ENCODE results near the gene MATN3. TPM values are rescaled to one million over a fixed set of nuclear protein-coding genes. Genes with fewer than 3 reads are reported as not detected.
A peak's percentile ranks its signal among the peaks of the same experiment; 100 is the strongest.

Gene MATN3
- total and polyA plus RNA-seq, 5 experiments from 2014 or later, result not detected

DNA sequence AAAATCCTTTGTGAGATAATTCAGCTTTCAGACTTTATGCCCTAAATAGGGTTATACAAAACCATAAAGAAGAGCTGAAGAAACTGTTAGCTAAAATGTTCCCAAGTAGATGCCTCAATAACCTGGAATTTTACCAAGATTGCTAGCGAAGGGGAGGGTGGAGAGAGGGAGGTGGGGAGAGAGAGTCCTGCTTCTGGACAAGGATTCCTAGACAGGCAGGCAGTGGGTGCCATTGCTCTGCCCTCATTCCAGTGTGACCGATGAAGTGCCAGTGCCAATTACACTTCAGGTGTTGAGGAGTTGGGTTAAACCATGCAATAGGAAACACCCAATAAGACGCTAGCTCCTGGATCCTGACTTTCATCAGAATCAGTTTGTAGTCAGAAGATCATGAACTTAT, 20.9 kb upstream of the MATN3 start:
- no peak overlapping the region for H3K4me3 Mint-ChIP-seq
- POLR2A ChIA-PET, result no interaction called here
- H3K9me3 Mint-ChIP-seq, result peaks cover 0 to 14% (median 0%) of the 10 kb centered on the region in 9 donors

GRCh38 chr2:20030224-20030623, 17.8 kb upstream of the MATN3 start:
- Mint-ChIP-seq H3K4me1 (peaks cover 0 to 4% (median 0%) of the 10 kb centered on the region in 4 donors), H3K4me3 (no peak overlapping the region), H3K36me3 (peaks cover 42 to 75% (median 57%) of the 10 kb centered on the region in 3 donors), H3K27ac (peak overlapping the region in 1 of 10 donors; percentile 36), H3K27me3 (no peaks in the 10 kb centered on the region), H3K9me3 (peaks cover 0 to 16% (median 0%) of the 10 kb centered on the region in 9 donors)
- POLR2A ChIA-PET, result no interaction called here
- no peak for DNase-seq
- no peak for ATAC-seq

More for the DNA sequence above, 20.9 kb upstream of the MATN3 start:
- Mint-ChIP-seq H3K4me1 (peaks cover 8 to 14% (median 10%) of the 10 kb centered on the region in 4 donors), H3K27ac (no peak overlapping the region), H3K27me3 (no peaks in the 10 kb centered on the region), H3K36me3 (peaks cover 59 to 98% (median 62%) of the 10 kb centered on the region in 3 donors)
- no peak for DNase-seq
- ATAC-seq, result no peak

- no peak overlapping the region for H3K4me3 Mint-ChIP-seq
- ATAC-seq (no peak), DNase-seq (no peak)
- H3K4me1 Mint-ChIP-seq, result peaks cover 0 to 4% (median 0%) of the 10 kb centered on the region in 4 donors
- H3K27me3 Mint-ChIP-seq, result no peaks in the 10 kb centered on the region
- peaks cover 0 to 20% (median 4%) of the 10 kb centered on the region in 9 donors for H3K9me3 Mint-ChIP-seq
- no peak overlapping the region for H3K27ac Mint-ChIP-seq
- POLR2A ChIA-PET, result no interaction called here
- H3K36me3 Mint-ChIP-seq, result peaks cover 43 to 51% (median 49%) of the 10 kb centered on the region in 3 donors
Observed at GRCh38 chr2:20027705-20028434, 15.4 kb upstream of the MATN3 start.

DNA sequence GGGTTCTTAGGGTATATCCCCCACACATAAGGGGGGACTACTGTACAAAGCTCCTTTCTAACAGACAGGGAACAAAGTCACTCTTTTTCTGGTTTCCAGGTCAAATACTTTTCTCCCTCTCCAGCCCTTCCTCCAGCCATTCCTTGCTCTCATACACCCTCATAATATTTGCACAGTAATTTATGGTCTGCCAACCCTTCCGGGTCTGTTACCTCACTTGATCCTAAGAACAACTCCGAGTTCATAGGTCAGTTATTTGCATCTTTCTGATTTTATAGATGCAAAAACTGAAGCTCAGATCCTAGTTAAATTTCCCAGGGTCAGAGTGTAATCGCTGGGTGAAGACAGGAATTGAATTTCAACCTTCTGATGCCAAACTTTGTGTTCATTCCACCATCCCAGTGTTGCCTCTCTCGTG, 14.8 kb upstream of the MATN3 start:
- peaks cover 40 to 45% (median 43%) of the 10 kb centered on the region in 3 donors for H3K36me3 Mint-ChIP-seq
- H3K4me3 Mint-ChIP-seq, result no peak overlapping the region
- peaks cover 0 to 26% (median 8%) of the 10 kb centered on the region in 9 donors for H3K9me3 Mint-ChIP-seq
- POLR2A ChIA-PET, result no interaction called here
- no peak for DNase-seq
- no peak for ATAC-seq
- H3K27ac Mint-ChIP-seq, result no peak overlapping the region
- peaks cover 0 to 4% (median 0%) of the 10 kb centered on the region in 4 donors for H3K4me1 Mint-ChIP-seq
- H3K27me3 Mint-ChIP-seq, result no peaks in the 10 kb centered on the region

GRCh38 chr2:20025065-20025786, 12.8 kb upstream of the MATN3 start:
- Mint-ChIP-seq H3K27me3 (no peaks in the 10 kb centered on the region), H3K4me3 (no peak overlapping the region), H3K36me3 (peaks cover 26 to 42% (median 35%) of the 10 kb centered on the region in 3 donors), H3K9me3 (peaks cover 5 to 42% (median 21%) of the 10 kb centered on the region in 9 donors), H3K27ac (no peak overlapping the region), H3K4me1 (peaks cover 0 to 1% (median 0%) of the 10 kb centered on the region in 4 donors)
- ATAC-seq, result no peak
- POLR2A ChIA-PET, result no interaction called here
- no peak for DNase-seq

DNA sequence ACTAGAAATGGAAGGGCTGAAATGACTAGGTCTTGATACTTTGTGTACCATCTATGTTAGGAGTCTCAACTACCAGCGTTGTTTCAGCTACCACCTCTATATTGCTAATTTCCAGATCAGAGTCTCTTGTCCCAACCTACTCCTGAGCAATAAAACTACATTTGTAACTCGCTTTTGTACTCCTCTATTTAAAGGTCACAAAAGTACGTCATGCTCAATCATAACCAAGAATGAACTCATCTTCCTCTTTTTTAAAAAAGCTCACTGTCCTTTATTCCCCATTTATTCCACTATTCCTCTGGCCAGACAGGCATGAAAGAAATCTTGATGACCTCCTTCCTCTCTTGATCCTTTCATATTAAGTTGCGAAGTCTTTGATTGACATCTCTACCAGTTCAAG, 11.2 kb upstream of the MATN3 start:
- Mint-ChIP-seq H3K36me3 (peaks cover 11 to 31% (median 21%) of the 10 kb centered on the region in 3 donors), H3K4me3 (no peak overlapping the region), H3K27me3 (no peaks in the 10 kb centered on the region), H3K9me3 (peaks cover 6 to 45% (median 21%) of the 10 kb centered on the region in 9 donors), H3K27ac (no peak overlapping the region), H3K4me1 (no peaks in the 10 kb centered on the region)
- POLR2A ChIA-PET, result no interaction called here
- ATAC-seq, result no peak
- DNase-seq, result no peak

GRCh38 chr2:20021405-20022009, 9.0 kb upstream of the MATN3 start:
- ATAC-seq (no peak), DNase-seq (no peak)
- peaks cover 6 to 40% (median 21%) of the 10 kb centered on the region in 9 donors for H3K9me3 Mint-ChIP-seq
- no peak overlapping the region for H3K4me3 Mint-ChIP-seq
- no peaks in the 10 kb centered on the region for H3K27me3 Mint-ChIP-seq
- no peak overlapping the region for H3K27ac Mint-ChIP-seq
- H3K4me1 Mint-ChIP-seq, result no peaks in the 10 kb centered on the region
- POLR2A ChIA-PET, result no interaction called here
- peaks cover 0 to 26% (median 9%) of the 10 kb centered on the region in 3 donors for H3K36me3 Mint-ChIP-seq

DNA sequence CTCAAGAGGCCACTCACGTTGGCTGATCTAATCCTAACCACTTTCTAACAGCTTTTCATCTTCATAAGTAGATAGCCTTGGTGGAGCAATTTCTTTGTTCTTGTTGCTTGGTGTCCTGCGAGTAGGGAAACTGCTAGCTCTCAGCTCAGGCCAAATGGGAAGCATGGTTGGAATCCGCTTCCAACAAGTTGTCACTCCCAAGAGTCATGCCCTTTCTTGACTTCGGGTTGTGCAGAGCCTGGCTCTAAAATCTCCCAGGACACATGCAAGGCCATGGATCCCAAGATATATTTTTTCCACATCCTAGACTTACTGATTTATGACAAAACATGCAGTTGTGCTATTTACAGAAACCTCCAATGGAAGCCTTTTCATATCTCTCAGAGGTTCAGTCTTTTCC, 7.3 kb upstream of the MATN3 start:
- H3K27ac Mint-ChIP-seq, result no peak overlapping the region
- DNase-seq (no peak), ATAC-seq (no peak)
- no peak overlapping the region for H3K4me3 Mint-ChIP-seq
- H3K36me3 Mint-ChIP-seq, result peaks cover 0 to 26% (median 9%) of the 10 kb centered on the region in 3 donors
- H3K27me3 Mint-ChIP-seq, result peaks cover 0 to 7% (median 2%) of the 10 kb centered on the region in 5 donors
- POLR2A ChIA-PET, result no interaction called here
- H3K4me1 Mint-ChIP-seq, result no peaks in the 10 kb centered on the region
- H3K9me3 Mint-ChIP-seq, result peaks cover 6 to 40% (median 21%) of the 10 kb centered on the region in 9 donors

GRCh38 chr2:20018601-20019152, 6.2 kb upstream of the MATN3 start:
- POLR2A ChIA-PET, result no interaction called here
- no peaks in the 10 kb centered on the region for H3K4me1 Mint-ChIP-seq
- H3K27me3 Mint-ChIP-seq, result peaks cover 0 to 11% (median 7%) of the 10 kb centered on the region in 5 donors
- DNase-seq (no peak), ATAC-seq (no peak)
- no peak overlapping the region for H3K27ac Mint-ChIP-seq
- H3K4me3 Mint-ChIP-seq, result no peak overlapping the region
- H3K9me3 Mint-ChIP-seq, result peaks cover 6 to 40% (median 21%) of the 10 kb centered on the region in 9 donors
- H3K36me3 Mint-ChIP-seq, result peaks cover 0 to 26% (median 9%) of the 10 kb centered on the region in 3 donors

- peaks cover 6 to 13% (median 10%) of the 10 kb centered on the region in 4 donors for H3K4me1 Mint-ChIP-seq
- H3K27me3 Mint-ChIP-seq, result peaks cover 10 to 26% (median 23%) of the 10 kb centered on the region in 5 donors
- peaks cover 1 to 21% (median 10%) of the 10 kb centered on the region in 9 donors for H3K9me3 Mint-ChIP-seq
- POLR2A ChIA-PET, result no interaction called here
- peaks cover 0 to 12% (median 2%) of the 10 kb centered on the region in 3 donors for H3K36me3 Mint-ChIP-seq
- peak overlapping the region in 1 of 10 donors; percentile 46 for H3K27ac Mint-ChIP-seq
- no peak for ATAC-seq
- no peak overlapping the region for H3K4me3 Mint-ChIP-seq
- DNase-seq, result no peak
Observed at GRCh38 chr2:20016346-20016745, 3.9 kb upstream of the MATN3 start.

- Mint-ChIP-seq H3K4me1 (peaks cover 6 to 13% (median 10%) of the 10 kb centered on the region in 4 donors), H3K27ac (no peak overlapping the region), H3K27me3 (peaks cover 10 to 34% (median 31%) of the 10 kb centered on the region in 5 donors), H3K4me3 (no peak overlapping the region), H3K36me3 (peaks cover 0 to 7% (median 2%) of the 10 kb centered on the region in 3 donors), H3K9me3 (peaks cover 0 to 16% (median 7%) of the 10 kb centered on the region in 9 donors)
- ATAC-seq (peak; percentile 32 to 52), DNase-seq (peak in 3 of 10 donors; percentile 37 to 49 (median 46))
- POLR2A ChIA-PET, result no interaction called here
Observed at GRCh38 chr2:20015482-20016083, 3.1 kb upstream of the MATN3 start.
